ENCODE data around the gene R3HDM2. TPM values are rescaled to one million over a fixed set of nuclear protein-coding genes. Genes with fewer than 3 reads are reported as not detected.

The R3HDM2 gene
- total RNA-seq, 1 donor, result 22.3 TPM

GRCh38 chr12:57234571-57235016, 196.2 kb downstream of the R3HDM2 start:
- TF ChIP-seq CTCF (IDR thresholded peaks at IDR 0.05; ENCODE audit: insufficient read depth, low read length), result no peak
- H3K4me3 ChIP-seq (ENCODE audit: low read depth, low read length), result no peak overlapping the region
- DNase-seq (ENCODE audit: low read depth), result no peak

- no peak for DNase-seq (ENCODE audit: low read depth)
- H3K4me3 ChIP-seq (ENCODE audit: low read depth, low read length), result no peak overlapping the region
- TF ChIP-seq CTCF (IDR thresholded peaks at IDR 0.05; ENCODE audit: insufficient read depth, low read length), result no peak
These were observed 196.6 kb downstream of the R3HDM2 start for GRCh38 chr12:57234233-57234570.

- no peak overlapping the region for H3K4me3 ChIP-seq (ENCODE audit: low read depth, low read length)
- DNase-seq (ENCODE audit: low read depth), result peak; percentile 83
- TF ChIP-seq CTCF (IDR thresholded peaks at IDR 0.05; ENCODE audit: insufficient read depth, low read length), result no peak
These were observed 197.2 kb downstream of the R3HDM2 start for GRCh38 chr12:57233357-57234232.

GRCh38 chr12:57232156-57232756, 198.6 kb downstream of the R3HDM2 start:
- peak overlapping the region; percentile 93 for H3K4me3 ChIP-seq (ENCODE audit: low read depth, low read length)
- no peak for DNase-seq (ENCODE audit: low read depth)
- TF ChIP-seq CTCF (IDR thresholded peaks at IDR 0.05; ENCODE audit: insufficient read depth, low read length), result no peak

GRCh38 chr12:57231276-57232021, 199.4 kb downstream of the R3HDM2 start:
- peak overlapping the region; percentile 93 for H3K4me3 ChIP-seq (ENCODE audit: low read depth, low read length)
- no peak for TF ChIP-seq CTCF (IDR thresholded peaks at IDR 0.05; ENCODE audit: insufficient read depth, low read length)
- DNase-seq (ENCODE audit: low read depth), result no peak

- peak; percentile 48 for DNase-seq (ENCODE audit: low read depth)
- H3K4me3 ChIP-seq (ENCODE audit: low read depth, low read length), result peak overlapping the region; percentile 93
These were observed 200.3 kb downstream of the R3HDM2 start for GRCh38 chr12:57230381-57231155.

More at GRCh38 chr12:57230381-57231155, 200.3 kb downstream of the R3HDM2 start:
- TF ChIP-seq CTCF (IDR thresholded peaks at IDR 0.05; ENCODE audit: insufficient read depth, low read length), result no peak
